HG02623 (cell line): ENCODE data around the gene ORM2.
A peak's percentile ranks its signal among the peaks of the same experiment; 100 is the strongest.

Source experiments
- ATAC-seq: cut with Tn5 transposase; IDR thresholded peaks from one replicate; pipeline ENCODE4 v1.9.1; 2021; ENCODE audit warnings: moderate library complexity; ENCODE audit not compliant: unreplicated experiment

Gene ORM2

GRCh38 chr9:114369216-114370130 is 39.8 kb downstream of the ORM2 start:
- no peak for ATAC-seq

GRCh38 chr9:114370251-114370967 is 40.7 kb downstream of the ORM2 start:
- ATAC-seq, result no peak

GRCh38 chr9:114370968-114371320 is 41.3 kb downstream of the ORM2 start:
- ATAC-seq, result no peak

- ATAC-seq, result no peak
These were observed 41.8 kb downstream of the ORM2 start for GRCh38 chr9:114371343-114371944.

GRCh38 chr9:114371973-114372917 is 42.6 kb downstream of the ORM2 start:
- peak; percentile 27 for ATAC-seq

GRCh38 chr9:114372921-114373448 is 43.3 kb downstream of the ORM2 start:
- ATAC-seq, result peak; percentile 85

- no peak for ATAC-seq
These were observed 44.5 kb downstream of the ORM2 start for GRCh38 chr9:114373960-114374730.

GRCh38 chr9:114374936-114375335 is 45.3 kb downstream of the ORM2 start:
- no peak for ATAC-seq

- no peak for ATAC-seq
These were observed 45.9 kb downstream of the ORM2 start for GRCh38 chr9:114375386-114376175.

GRCh38 chr9:114376586-114377445 is 47.1 kb downstream of the ORM2 start:
- no peak for ATAC-seq

- ATAC-seq, result no peak
These were observed 48.3 kb downstream of the ORM2 start for GRCh38 chr9:114378016-114378415.

GRCh38 chr9:114378883-114379282 is 49.2 kb downstream of the ORM2 start:
- ATAC-seq, result no peak
